HepG2 (cell line): ENCODE data around the gene CLASRP. TPM values are rescaled to one million over a fixed set of nuclear protein-coding genes. Genes with fewer than 3 reads are reported as not detected.

ENCODE experiments used
- AFF4 ChIP-seq: sonication (generic); formaldehyde crosslinking; IDR thresholded peaks from 2 replicates; pipeline ENCODE4 v1.4.0; 2020; ENCODE audit warnings: missing genetic modification reagents
- ATF1 ChIP-seq: IDR thresholded peaks from 2 replicates; pipeline ENCODE4 v1.6.1; 2016; ENCODE audit warnings: mild to moderate bottlenecking, control low read depth
- CREM ChIP-seq, 2 experiments: sonication (generic) in 1 of 2; formaldehyde crosslinking in 1 of 2; IDR thresholded peaks; 2 replicates each; pipeline versions ENCODE4 v1.4.0 to v1.6.1; 2016 to 2020; ENCODE audit warnings: antibody characterized with exemption in 1 of 2, mild to moderate bottlenecking in 1 of 2, missing genetic modification reagents in 1 of 2
- FOXA1 ChIP-seq, 2 experiments: fragments of 450-650 bp in 1 of 2; sonication (generic) in 1 of 2; formaldehyde crosslinking in 1 of 2; IDR thresholded peaks; 2 replicates each; pipeline versions ENCODE4 v1.4.0 to v1.6.1; 2016 to 2020; ENCODE audit warnings: missing genetic modification reagents in 1 of 2
- GLI4 ChIP-seq: sonication (generic); formaldehyde crosslinking; IDR thresholded peaks from 2 replicates; pipeline ENCODE4 v1.5.1; 2020; ENCODE audit warnings: missing genetic modification reagents, mild to moderate bottlenecking, moderate library complexity, borderline replicate concordance
- HDAC1 ChIP-seq: sonication (generic); formaldehyde crosslinking; IDR thresholded peaks from 2 replicates; pipeline ENCODE4 v1.5.1; 2020; ENCODE audit warnings: mild to moderate bottlenecking, missing genetic modification reagents
- HIVEP1 ChIP-seq: sonication (generic); formaldehyde crosslinking; IDR thresholded peaks from 2 replicates; pipeline ENCODE4 v1.4.0; 2020; ENCODE audit warnings: mild to moderate bottlenecking, missing genetic modification reagents
- MYNN ChIP-seq: sonication (generic); formaldehyde crosslinking; IDR thresholded peaks from 2 replicates; pipeline ENCODE4 v1.4.0; 2020; ENCODE audit warnings: mild to moderate bottlenecking, low read depth, missing genetic modification reagents
- REL ChIP-seq: sonication (generic); formaldehyde crosslinking; conservative IDR thresholded peaks from 2 replicates; pipeline ENCODE4 v1.8.0; 2022; ENCODE audit warnings: mild to moderate bottlenecking, missing genetic modification reagents, moderate library complexity
- SP4 ChIP-seq: sonication (generic); formaldehyde crosslinking; IDR thresholded peaks from 2 replicates; pipeline ENCODE4 v1.8.1; 2023; ENCODE audit warnings: mild to moderate bottlenecking, missing genetic modification reagents
- USF2 ChIP-seq, 2 experiments: sonication (generic) in 1 of 2; formaldehyde crosslinking in 1 of 2; IDR thresholded peaks; 2 replicates each; pipeline versions ENCODE4 v1.5.1 to v1.6.1; 2011 to 2020; ENCODE audit warnings: borderline replicate concordance in 1 of 2, low read depth in 1 of 2, low read length in 1 of 2, mild to moderate bottlenecking in 1 of 2, missing genetic modification reagents in 1 of 2, moderate library complexity in 1 of 2
- ZNF549 ChIP-seq: sonication (generic); formaldehyde crosslinking; IDR thresholded peaks from 2 replicates; pipeline ENCODE4 v1.5.0; 2020; ENCODE audit warnings: missing genetic modification reagents
- ZNF614 ChIP-seq: IDR thresholded peaks from 2 replicates; pipeline ENCODE4 v1.6.1; 2018; ENCODE audit warnings: missing biosample characterization, missing genetic modification reagents, inconsistent platforms, borderline replicate concordance
- ZNF7 ChIP-seq: IDR thresholded peaks from 2 replicates; pipeline ENCODE4 v1.6.1; 2016; ENCODE audit warnings: missing biosample characterization, missing genetic modification reagents
- polyA plus RNA-seq, 8 experiments: library from polyadenylated mRNA; depleted of rRNA in 3 of 8; stranded (reverse) in 7 of 8; unstranded in 1 of 8; fragments of >200 nt; fragmentation: Illumina TruSeq in 4 of 8; extraction: Trizol in 4 of 8; gene quantifications; 2 replicates each; pipeline versions ENCODE4 v1.2.1 to v1.2.3, GENCODE V29; 2011 to 2016; ENCODE audit warnings: low read depth in 4 of 8, missing spikeins in 1 of 8, mixed read lengths in 1 of 8; ENCODE audit not compliant: insufficient read depth in 1 of 8
- total RNA-seq, 5 experiments: library from RNA; depleted of rRNA; stranded (reverse); fragments of >200 nt; fragmentation: Illumina TruSeq; extraction: Trizol; gene quantifications; 2 replicates each; pipeline ENCODE4 v1.2.3, GENCODE V29; 2016; ENCODE audit warnings: low read depth in 1 of 5
- TF ChIP-seq, protein P1 (sequence below): sonication (generic); formaldehyde crosslinking; IDR thresholded peaks from 2 replicates; pipeline ENCODE4 v1.4.0; 2020; ENCODE audit warnings: missing genetic modification reagents, borderline replicate concordance
- TF ChIP-seq, protein P2 (sequence below): sonication (generic); formaldehyde crosslinking; IDR thresholded peaks from 2 replicates; pipeline ENCODE4 v1.4.0; 2020; ENCODE audit warnings: missing genetic modification reagents

The CLASRP gene
- total and polyA plus RNA-seq, 2 of the 13 experiments (the other 11 are each of a cell fraction or from before 2014, with no cell fraction given): 32.0 to 51.4 TPM

GRCh38 chr19:45001087-45001739 lies 37.6 kb upstream of the CLASRP start, which contains the start of gene RELB (continued):
- TF ChIP-seq ZNF7 (CRISPR knock-in tag) (no peak), MYNN (CRISPR knock-in tag) (no peak), REL (CRISPR knock-in tag) (peak; percentile 49; the same call in 1 of the 2 replicates), AFF4 (CRISPR knock-in tag) (no peak), USF2 (IDR thresholded peaks at IDR 0.05; ENCODE audit: low read depth, low read length) (peak; percentile 86), USF2 (CRISPR knock-in tag; IDR thresholded peaks at IDR 0.05; ENCODE audit: borderline replicate concordance) (peak; percentile 90; the same call in 1 of the 2 replicates), ZNF549 (CRISPR knock-in tag) (no peak), GLI4 (no peak), CREM (IDR thresholded peaks at IDR 0.05) (peak; percentile 52), CREM (CRISPR knock-in tag; IDR thresholded peaks at IDR 0.05) (no peak), FOXA1 (IDR thresholded peaks at IDR 0.05) (no peak), FOXA1 (CRISPR knock-in tag; IDR thresholded peaks at IDR 0.05) (0 out of 2 replicates have a peak, but pooled peaks have one; percentile 4), HIVEP1 (peak; percentile 100), ZNF614 (CRISPR knock-in tag) (0 out of 2 replicates have a peak, but pooled peaks have one; percentile 8), SP4 (peak; percentile 43), ATF1 (CRISPR knock-in tag) (peak; percentile 61; the same call in 1 of the 2 replicates), HDAC1 (CRISPR knock-in tag) (peak; percentile 64)
- TF ChIP-seq, protein P1, sequence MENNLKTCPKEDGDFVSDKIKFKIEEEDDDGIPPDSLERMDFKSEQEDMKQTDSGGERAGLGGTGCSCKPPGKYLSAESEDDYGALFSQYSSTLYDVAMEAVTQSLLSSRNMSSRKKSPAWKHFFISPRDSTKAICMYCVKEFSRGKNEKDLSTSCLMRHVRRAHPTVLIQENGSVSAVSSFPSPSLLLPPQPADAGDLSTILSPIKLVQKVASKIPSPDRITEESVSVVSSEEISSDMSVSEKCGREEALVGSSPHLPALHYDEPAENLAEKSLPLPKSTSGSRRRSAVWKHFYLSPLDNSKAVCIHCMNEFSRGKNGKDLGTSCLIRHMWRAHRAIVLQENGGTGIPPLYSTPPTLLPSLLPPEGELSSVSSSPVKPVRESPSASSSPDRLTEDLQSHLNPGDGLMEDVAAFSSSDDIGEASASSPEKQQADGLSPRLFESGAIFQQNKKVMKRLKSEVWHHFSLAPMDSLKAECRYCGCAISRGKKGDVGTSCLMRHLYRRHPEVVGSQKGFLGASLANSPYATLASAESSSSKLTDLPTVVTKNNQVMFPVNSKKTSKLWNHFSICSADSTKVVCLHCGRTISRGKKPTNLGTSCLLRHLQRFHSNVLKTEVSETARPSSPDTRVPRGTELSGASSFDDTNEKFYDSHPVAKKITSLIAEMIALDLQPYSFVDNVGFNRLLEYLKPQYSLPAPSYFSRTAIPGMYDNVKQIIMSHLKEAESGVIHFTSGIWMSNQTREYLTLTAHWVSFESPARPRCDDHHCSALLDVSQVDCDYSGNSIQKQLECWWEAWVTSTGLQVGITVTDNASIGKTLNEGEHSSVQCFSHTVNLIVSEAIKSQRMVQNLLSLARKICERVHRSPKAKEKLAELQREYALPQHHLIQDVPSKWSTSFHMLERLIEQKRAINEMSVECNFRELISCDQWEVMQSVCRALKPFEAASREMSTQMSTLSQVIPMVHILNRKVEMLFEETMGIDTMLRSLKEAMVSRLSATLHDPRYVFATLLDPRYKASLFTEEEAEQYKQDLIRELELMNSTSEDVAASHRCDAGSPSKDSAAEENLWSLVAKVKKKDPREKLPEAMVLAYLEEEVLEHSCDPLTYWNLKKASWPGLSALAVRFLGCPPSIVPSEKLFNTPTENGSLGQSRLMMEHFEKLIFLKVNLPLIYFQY (CRISPR knock-in tag): no peak
- TF ChIP-seq, protein P2, sequence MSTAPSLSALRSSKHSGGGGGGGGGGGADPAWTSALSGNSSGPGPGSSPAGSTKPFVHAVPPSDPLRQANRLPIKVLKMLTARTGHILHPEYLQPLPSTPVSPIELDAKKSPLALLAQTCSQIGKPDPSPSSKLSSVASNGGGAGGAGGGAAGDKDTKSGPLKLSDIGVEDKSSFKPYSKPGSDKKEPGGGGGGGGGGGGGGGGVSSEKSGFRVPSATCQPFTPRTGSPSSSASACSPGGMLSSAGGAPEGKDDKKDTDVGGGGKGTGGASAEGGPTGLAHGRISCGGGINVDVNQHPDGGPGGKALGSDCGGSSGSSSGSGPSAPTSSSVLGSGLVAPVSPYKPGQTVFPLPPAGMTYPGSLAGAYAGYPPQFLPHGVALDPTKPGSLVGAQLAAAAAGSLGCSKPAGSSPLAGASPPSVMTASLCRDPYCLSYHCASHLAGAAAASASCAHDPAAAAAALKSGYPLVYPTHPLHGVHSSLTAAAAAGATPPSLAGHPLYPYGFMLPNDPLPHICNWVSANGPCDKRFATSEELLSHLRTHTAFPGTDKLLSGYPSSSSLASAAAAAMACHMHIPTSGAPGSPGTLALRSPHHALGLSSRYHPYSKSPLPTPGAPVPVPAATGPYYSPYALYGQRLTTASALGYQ (CRISPR knock-in tag): no peak
